Measurements from ENCODE around the gene NOG.

The NOG gene

GRCh38 chr17:56593646-56594319 lies at the start of gene NOG:
Gene NOG, plus strand, starts transcription at chr17:56593699. Its CDS starts 525 bp downstream, at chr17:56594224.
- peak; percentile 86 for DNase-seq (ENCODE audit: low read depth)

DNA sequence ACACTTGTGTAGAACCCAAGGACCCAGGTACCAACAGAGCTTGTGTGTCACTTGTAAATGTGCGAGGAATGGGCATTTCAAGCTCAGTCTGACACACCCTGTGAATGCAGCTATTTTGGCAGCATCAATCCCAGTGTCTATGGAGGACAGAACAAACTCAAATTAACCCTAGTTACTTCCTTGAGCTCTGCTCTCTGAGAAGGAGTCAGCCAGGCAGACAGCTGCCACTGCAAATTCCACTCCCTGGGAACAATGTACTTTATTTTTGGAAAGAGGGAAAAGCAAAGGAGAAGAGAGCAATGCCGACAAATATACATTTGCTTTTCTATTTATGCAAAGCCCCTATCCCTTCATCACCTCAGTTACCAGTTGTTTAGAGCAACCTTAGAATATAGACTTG lies 48.4 kb upstream of the NOG start:
- no peak for DNase-seq (ENCODE audit: low read depth)

GRCh38 chr17:56545930-56546329 lies 47.6 kb upstream of the NOG start:
- no peak for DNase-seq (ENCODE audit: low read depth)

GRCh38 chr17:56548661-56549060 lies 44.8 kb upstream of the NOG start:
- peak; percentile 42 for DNase-seq (ENCODE audit: low read depth)

DNA sequence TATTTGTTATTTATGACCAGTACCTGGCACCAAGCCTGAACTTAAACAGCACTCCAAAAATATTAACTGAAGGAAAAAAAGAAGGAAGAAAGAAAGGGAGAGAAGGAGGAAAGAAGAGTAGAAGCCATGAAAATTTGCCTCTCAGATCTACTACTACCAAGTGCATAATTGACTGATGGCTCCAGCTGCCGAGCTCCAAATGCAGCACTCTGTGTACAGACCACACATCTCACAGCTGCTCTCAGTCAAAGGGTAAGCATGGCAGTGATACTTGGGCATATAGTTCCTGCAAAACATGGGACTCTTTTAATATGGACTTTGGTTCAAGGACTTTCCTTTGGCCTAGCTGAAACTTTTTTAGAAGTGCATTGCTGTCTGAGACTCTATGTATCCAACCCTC lies 44.0 kb upstream of the NOG start:
- no peak for DNase-seq (ENCODE audit: low read depth)

DNA sequence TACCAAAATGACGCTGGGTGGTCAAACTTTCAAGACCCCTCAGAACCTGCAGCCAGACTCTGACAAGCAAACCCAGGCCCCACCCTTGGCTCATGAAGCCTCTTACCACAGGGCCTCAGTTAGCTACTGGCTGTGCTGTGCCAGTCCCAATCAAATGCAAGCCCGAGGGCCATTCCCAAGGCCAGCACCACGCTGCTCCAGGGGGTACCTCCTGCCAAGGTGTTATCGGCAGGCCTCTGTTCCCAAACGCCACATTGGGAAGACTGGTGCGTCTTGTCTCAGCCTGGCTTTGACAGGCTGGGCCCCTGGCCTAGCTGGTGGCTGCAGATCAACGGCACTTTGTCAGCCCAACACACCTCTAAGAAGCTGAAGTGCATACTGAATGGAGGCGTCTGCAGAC lies 35.8 kb upstream of the NOG start:
- DNase-seq (ENCODE audit: low read depth): no peak

GRCh38 chr17:56558088-56558487 lies 35.4 kb upstream of the NOG start:
- no peak for DNase-seq (ENCODE audit: low read depth)

DNA sequence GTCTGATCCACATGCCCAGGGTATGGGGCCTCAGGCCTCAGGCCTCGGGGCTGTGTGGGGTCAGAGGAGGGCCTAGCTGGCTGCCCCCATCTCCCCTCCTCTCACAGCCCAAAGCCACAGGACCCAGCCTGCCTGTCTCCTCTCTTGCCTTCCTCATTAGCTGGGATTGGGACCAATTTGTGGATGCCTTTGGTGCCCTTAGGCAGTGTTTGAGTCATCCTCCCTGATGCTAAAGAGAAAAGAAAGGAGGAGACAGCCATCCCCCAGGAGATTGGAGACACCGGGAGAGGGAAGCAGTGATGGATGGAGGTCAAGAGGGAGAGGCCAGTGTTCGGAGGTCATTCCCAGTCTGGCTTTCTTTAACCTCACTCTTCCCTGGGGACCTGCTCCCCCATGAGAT lies 23.3 kb upstream of the NOG start:
- DNase-seq (ENCODE audit: low read depth): peak; percentile 37

DNA sequence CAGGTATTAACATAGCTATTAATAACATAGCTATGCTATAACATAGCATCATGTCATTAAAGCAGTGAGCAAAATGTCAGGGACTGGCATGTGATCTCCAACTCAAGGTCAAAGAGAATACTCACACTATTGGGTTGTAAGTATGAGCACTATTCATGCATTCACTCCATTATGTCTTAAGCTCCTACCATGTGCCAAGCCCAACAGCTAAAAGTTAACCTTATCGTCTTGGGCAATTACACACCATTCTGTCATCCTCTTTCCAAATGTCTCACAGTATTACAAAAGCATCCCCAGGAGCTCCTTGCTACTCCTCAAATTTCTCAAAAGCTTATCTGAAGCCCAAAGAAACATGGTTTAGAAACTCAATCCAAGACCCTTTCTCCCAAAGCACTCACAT lies 22.0 kb upstream of the NOG start:
- DNase-seq (ENCODE audit: low read depth): no peak

DNA sequence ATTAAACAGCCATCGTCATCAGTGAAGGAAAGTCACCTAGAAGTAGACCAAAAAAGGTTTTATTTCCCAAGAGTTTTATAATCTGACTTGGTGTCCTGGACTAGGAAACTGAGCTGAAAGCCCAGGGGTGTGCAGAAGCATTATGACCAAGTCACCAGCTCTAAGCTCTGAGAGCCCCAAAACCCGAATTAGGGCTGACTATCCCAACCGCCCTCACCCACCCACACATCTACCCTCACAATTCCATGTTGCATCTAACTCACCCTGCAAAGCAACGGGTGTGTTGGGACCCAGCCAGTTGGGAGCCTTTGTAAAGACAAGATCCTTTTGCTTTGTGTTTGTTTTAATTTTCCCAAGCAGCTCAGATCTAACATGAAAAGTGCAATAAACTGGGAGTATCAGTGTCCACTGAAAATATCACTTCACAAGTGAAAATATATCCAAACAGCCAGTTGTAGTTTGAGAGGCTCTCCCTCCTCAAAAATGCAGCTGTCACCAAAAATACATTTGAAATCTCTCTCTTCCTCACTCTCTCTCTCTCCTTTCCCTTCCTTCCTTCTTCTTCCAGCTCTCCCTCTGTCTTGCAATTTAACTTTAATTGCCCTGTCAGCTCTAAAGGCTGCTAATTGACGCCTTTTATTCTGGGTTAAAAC lies 16.2 kb upstream of the NOG start:
- DNase-seq (ENCODE audit: low read depth): no peak

- no peak for DNase-seq (ENCODE audit: low read depth)
Measured at GRCh38 chr17:56577843-56578204, 15.7 kb upstream of the NOG start.

DNA sequence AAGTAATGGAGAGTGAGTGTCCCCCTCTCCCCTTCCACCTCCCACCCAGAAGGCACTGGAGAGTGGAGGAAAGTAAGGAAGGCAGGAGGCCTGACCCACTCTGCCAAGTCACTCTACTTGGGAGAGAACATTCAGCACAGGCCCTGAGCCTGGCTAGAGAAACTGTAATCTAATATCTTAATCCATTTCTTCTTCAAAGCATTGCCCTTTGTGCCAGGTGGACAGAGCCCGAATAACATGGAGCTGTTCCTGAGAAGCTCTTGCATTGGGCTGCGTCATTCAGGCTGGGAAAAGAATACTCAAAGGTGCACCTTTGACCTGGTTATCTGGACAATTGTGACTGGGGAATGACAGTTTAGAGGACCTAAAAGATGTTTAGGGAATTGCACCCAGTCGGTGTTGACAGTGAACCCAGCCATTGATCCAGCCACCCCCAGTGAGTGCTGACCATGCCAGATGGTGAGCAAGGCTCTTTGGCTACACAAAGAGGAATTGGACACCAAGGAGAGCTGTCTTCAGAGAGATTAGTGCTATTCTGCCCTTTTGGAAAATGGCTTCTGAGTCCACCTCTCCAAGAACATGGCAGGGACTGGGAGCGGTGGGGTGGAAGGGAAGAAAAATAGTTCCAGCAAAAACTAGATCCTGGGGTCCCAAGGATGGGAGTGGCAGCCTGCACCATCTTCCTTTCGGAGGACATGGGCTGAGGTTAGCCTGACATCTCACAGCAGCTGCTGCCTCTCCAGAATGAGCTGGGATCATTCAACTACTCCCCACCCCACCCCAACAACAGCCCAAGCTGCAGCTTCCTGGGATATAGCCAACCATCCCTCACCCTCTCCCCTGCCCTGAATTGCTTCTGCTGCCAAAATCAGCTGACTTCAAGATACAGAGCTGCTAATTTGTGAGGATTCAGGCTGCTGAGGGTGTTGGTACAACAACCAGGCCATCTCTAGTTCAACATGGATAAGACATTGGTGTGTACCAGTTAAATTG lies 11.6 kb upstream of the NOG start:
- no peak for DNase-seq (ENCODE audit: low read depth)

DNA sequence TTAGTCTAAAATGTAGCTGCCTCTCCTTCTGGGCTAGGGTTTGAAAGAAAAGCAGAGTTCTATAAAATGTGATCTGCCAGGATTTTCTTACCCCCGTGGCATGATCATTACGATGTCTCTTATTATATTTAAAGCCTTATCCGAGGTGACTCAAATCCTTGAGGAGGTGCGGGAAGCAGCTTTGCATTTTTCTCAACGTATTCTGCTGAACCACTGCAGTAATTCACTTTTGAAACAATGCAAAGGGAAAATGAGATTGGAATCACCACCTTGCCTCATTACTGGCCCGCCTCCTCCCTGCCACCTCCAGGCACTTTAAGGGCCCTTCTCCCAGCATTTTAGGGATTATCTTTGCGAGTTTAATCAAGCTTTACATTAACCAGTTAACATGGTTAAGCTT lies 9.7 kb upstream of the NOG start:
- no peak for DNase-seq (ENCODE audit: low read depth)

DNA sequence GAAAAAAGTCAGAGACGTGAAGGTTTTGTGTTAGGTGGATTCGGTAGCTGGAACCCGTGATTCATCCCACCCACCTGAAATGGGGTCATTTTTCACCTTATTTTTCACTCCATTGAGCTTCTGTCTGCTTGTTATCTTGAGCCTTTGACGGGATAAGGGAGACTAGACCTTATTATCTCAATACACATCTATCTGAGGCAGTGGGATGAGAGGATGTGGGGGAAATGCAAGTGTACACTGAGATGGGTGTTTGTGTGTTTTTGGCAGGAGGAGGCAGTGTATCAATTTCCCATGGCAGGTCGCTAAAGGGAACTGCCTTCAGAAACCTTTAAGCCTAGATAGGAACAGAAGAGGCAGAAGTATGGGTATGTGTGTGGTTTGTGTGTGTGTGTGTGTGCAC lies 6.2 kb upstream of the NOG start:
- no peak for DNase-seq (ENCODE audit: low read depth)

DNA sequence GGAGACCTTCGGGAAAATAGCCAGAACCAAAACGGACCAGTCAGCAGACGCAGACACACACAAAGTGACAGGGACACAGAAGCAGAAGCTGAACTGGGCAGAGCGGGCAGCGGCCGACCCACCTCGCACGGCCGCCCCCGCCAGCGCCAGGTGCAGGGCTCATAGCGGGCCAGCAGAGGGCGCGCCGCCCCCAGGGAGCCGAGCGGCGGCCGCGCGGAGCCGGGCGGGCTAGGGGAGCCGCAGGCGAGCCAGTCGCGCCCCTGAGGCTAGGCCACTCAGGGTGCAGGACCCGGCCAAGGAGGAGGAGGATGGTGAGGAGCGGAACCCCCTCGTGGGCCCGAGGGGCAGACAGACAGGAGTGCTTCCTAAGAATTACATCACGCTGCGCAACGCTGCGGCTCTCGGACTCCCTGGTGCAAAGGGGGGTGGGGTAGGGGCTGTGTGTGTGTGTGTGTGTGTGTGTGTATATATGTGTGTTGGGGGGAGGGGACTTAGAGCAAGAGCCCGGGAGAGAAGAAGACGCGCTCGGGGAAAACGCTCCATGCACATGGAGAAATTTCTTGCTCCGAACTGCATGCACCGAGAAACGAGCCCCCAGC lies 913 bp upstream of the NOG start:
- peak; percentile 76 for DNase-seq (ENCODE audit: low read depth)

DNA sequence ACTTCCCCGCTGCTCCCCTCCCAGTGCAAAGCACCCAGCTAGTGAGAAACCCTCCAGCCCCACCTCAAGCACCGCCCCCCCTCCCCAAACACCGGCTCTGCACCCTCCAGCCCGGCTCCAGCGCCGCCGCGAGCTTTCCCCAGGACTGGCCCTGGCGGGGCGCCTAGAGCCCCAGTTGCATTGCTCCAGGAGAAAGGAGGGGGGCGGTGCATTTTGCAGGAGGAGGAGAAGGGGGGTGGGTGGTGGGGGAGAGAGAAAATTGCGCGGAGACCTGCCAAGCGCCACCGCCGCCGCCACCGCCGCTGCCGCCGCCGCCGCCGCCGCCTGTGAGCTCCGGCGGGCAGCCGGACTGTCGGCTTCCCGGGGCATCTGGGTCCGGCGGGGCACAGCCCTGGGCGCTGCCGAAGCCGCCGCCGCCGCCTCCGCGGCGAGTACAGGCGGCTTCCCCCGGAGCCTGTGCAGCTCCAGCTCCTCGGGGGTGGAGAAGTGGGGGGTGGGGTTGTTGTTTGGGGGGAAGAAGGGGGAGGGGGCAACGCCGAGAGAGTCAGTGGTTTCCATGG lies 333 bp upstream of the NOG start:
- peak; percentile 82 for DNase-seq (ENCODE audit: low read depth)

DNA sequence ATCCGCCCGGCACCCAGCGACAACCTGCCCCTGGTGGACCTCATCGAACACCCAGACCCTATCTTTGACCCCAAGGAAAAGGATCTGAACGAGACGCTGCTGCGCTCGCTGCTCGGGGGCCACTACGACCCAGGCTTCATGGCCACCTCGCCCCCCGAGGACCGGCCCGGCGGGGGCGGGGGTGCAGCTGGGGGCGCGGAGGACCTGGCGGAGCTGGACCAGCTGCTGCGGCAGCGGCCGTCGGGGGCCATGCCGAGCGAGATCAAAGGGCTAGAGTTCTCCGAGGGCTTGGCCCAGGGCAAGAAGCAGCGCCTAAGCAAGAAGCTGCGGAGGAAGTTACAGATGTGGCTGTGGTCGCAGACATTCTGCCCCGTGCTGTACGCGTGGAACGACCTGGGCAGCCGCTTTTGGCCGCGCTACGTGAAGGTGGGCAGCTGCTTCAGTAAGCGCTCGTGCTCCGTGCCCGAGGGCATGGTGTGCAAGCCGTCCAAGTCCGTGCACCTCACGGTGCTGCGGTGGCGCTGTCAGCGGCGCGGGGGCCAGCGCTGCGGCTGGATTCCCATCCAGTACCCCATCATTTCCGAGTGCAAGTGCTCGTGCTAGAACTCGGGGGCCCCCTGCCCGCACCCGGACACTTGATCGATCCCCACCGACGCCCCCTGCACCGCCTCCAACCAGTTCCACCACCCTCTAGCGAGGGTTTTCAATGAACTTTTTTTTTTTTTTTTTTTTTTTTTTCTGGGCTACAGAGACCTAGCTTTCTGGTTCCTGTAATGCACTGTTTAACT lies 1.0 kb downstream of the NOG start:
- DNase-seq (ENCODE audit: low read depth): peak; percentile 67

DNA sequence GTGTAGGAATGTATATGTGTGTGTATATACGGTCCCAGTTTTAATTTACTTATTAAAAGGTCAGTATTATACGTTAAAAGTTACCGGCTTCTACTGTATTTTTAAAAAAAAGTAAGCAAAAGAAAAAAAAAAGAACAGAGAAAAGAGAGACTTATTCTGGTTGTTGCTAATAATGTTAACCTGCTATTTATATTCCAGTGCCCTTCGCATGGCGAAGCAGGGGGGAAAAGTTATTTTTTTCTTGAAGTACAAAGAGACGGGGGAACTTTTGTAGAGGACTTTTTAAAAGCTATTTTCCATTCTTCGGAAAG lies 1.6 kb downstream of the NOG start:
- no peak for DNase-seq (ENCODE audit: low read depth)

DNA sequence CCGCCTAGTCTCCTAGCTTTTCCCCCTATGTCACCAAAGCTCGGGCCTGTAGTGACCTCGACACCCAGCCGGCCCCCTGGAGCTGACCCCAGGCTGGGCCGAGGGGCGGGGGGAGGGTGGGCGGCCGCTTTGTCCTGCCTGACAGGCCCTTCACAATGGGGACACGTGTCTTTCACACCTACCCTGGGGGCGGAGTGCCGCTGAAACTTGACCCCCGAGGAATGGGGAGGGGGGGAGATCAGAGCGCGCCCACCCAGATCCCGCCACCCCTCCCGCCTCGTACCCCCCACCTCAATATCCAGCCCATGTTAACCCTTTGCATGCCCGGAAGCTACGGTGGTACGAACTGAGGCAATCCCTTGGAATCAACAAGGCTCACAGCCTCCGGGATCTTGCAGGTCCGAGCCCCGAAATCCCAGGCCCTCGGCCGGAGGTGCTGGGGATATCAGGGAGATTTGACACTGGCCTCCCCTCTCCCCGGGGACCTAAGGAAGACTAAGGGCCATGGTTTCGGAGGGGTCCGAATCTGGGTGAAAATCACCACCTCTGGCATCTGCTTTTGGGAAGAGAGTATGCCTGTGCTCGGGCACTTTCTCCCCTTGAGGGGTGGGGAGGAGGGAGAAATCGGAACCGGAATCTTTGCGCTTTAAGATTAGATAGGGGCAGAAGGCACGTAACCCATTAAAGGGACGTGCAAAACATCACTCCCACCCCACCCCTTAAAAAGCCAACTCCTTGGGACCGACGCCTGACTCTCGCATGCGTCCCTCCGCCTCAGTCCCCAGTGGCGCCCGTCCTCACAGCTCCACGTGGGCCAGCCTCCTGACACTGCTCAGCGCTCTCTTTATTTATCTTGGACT lies 2.6 kb downstream of the NOG start:
- peak; percentile 68 for DNase-seq (ENCODE audit: low read depth)

DNA sequence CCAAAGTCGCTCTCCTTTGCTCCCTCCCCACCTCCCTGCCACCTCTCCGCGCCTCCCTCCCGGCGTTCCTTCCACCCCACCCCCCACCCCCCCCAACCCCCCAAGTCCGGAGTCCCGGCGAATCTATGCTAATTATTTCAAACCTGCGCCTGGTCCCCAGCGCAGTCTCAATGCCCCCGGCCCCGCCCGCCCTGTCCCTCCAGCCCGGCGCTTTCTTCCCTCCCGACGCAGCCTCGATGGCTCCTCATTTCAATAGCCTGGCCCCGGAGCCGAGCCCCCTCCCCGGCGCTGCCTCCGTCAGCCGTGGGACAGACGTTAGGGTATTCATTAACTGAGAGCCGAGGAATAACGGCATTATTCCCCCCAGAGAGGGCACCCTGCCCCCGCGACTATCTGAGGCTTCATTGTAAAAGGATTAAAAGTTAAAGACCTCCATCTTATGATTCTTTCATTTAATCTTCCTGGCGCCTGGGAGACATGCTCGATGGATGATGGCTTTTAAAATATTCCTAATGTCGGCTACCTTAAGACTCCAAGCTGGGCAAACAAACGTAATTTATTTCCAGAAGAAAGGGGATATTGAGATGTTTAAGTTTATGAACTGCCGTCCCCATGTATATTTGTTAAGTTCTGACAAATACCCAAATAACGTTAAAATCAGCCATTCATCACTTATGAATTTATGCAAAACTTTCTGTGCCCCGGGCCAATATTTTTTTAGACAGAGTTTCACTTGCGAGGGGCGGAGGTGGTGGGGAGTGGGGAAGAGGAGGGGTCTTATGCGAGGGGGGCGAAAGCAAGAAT lies 3.4 kb downstream of the NOG start:
- DNase-seq (ENCODE audit: low read depth): peak; percentile 54

Measured in ELR (cell line).